ENCODE measurements around the gene EGFL8. TPM values are rescaled to one million over a fixed set of nuclear protein-coding genes. Genes with fewer than 3 reads are reported as not detected.
"Not testable (repeated sequence)": the region's sequence is repeated elsewhere in the genome, so short reads cannot be mapped to it uniquely, and the experiment has no call there.

Gene EGFL8
- total and polyA plus RNA-seq, 2 donors (not counting 3 experiments of a cell fraction or from before 2014, with no cell fraction given), result 9.0 to 12.6 TPM

DNA sequence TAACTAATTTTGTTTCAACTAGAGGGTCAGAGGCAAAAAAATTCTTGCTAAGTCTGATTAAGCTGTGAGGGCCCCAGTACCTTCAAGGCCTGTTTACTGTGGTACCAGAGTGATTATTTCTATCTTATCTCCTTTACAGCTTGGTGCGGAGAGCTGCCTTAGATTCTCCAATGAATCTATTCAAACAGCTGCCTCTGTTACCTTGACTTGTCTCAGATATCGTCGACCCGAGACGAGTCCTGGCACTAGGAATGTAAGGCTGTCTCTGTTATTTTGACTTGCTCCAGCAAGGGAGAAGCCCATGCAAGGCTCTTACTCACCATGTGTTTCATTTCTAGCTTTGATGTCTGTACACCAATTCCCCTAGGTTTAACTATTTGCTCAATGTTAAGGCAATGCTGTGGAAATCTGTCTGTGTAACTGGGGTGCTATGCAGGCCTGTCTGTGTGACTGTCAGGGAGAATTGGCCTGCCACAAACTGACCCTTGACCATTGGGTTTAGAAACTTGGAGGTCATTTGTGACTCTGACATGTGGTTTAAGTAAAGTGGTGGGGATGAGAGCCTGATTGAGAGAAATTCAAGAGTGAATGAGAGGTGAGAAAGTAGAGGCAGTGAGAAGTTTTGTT is 23.9 kb upstream of the EGFL8 start:
- no peak for FAIRE-seq
- CTCF ChIA-PET, result interaction anchor here (1.0 kb wide), 1 partner anchor 8 kb away, joined by 4 read pairs; no protein-coding TSS in a partner anchor

GRCh38 chr6:32144238-32144637 is 20.2 kb upstream of the EGFL8 start:
- H3K4me2 ChIP-seq (ENCODE audit: insufficient read depth, low read length); FAIRE-seq; H3K9me3 ChIP-seq (replicated peaks; ENCODE audit: control insufficient read depth, insufficient read depth, low read length); intact Hi-C loops (cut with micrococcal nuclease); H3K9ac ChIP-seq (replicated peaks; ENCODE audit: extremely low read depth, insufficient read depth, low read length); H4K20me1 ChIP-seq (replicated peaks; ENCODE audit: control insufficient read depth, extremely low read depth, insufficient read depth, low read length); POLR2A ChIA-PET; H3K27ac ChIP-seq (ENCODE audit: insufficient read depth, low read depth, low read length); DNase-seq (ENCODE audit: low read depth, low spot score); dilution Hi-C loops (cut with MboI; ENCODE audit: extremely low pct_ligation_motif_present, low sequenced_read_pairs); H2AFZ ChIP-seq (ENCODE audit: low read depth, low read length); H3K4me3 ChIP-seq (replicated peaks in 1 of 3; ENCODE audit: insufficient read depth in 1 of 3, low read depth in 1 of 3, low read length in 3 of 3); H3K79me2 ChIP-seq (ENCODE audit: control insufficient read depth, insufficient read depth, low read length); H3K36me3 ChIP-seq (ENCODE audit: control insufficient read depth in 2 of 2, extremely low read depth in 1 of 2, insufficient read depth in 2 of 2, low read length in 2 of 2); H3K9me1 ChIP-seq (replicated peaks; ENCODE audit: control insufficient read depth, extremely low read depth, insufficient read depth, low read length); BruUV-seq (replicated peaks); H3K4me1 ChIP-seq (ENCODE audit: control insufficient read depth, extremely low read depth, insufficient read depth, low read length): not testable (repeated sequence)
- CTCF ChIA-PET, result interaction anchor here (0.6 kb wide), 1 partner anchor 337 kb away, joined by 3 read pairs; no protein-coding TSS in a partner anchor
- peaks cover 20 to 24% of the 10 kb centered on the region in 2 experiments for H3K27me3 ChIP-seq (ENCODE audit: control insufficient read depth in 2 of 2, insufficient read depth in 2 of 2, low read length in 2 of 2)

More for the DNA sequence above, 23.9 kb upstream of the EGFL8 start:
- DNase-seq (ENCODE audit: low read depth, low spot score), result no peak
- dilution Hi-C loops (cut with MboI; ENCODE audit: extremely low pct_ligation_motif_present, low sequenced_read_pairs), result no loop called here
- Histone ChIP-seq H3K4me3 (replicated peaks in 1 of 3; ENCODE audit: insufficient read depth in 1 of 3, low read depth in 1 of 3, low read length in 3 of 3) (no peak overlapping the region), H2AFZ (ENCODE audit: low read depth, low read length) (no peak overlapping the region), H3K4me1 (ENCODE audit: control insufficient read depth, extremely low read depth, insufficient read depth, low read length) (no peaks in the 10 kb centered on the region), H3K79me2 (ENCODE audit: control insufficient read depth, insufficient read depth, low read length) (no peaks in the 10 kb centered on the region), H3K27ac (ENCODE audit: insufficient read depth, low read depth, low read length) (no peak overlapping the region), H3K27me3 (ENCODE audit: control insufficient read depth in 2 of 2, insufficient read depth in 2 of 2, low read length in 2 of 2) (peaks cover 4 to 8% of the 10 kb centered on the region in 2 experiments), H3K9me3 (replicated peaks; ENCODE audit: control insufficient read depth, insufficient read depth, low read length) (no peaks in the 10 kb centered on the region), H3K36me3 (ENCODE audit: control insufficient read depth in 2 of 2, extremely low read depth in 1 of 2, insufficient read depth in 2 of 2, low read length in 2 of 2) (no peaks in the 10 kb centered on the region), H3K9me1 (replicated peaks; ENCODE audit: control insufficient read depth, extremely low read depth, insufficient read depth, low read length) (no peaks in the 10 kb centered on the region), H4K20me1 (replicated peaks; ENCODE audit: control insufficient read depth, extremely low read depth, insufficient read depth, low read length) (no peaks in the 10 kb centered on the region), H3K9ac (replicated peaks; ENCODE audit: extremely low read depth, insufficient read depth, low read length) (no peak overlapping the region), H3K4me2 (ENCODE audit: insufficient read depth, low read length) (no peak overlapping the region)
- POLR2A ChIA-PET, result no interaction called here
- TF ChIP-seq EZH2 (IDR thresholded peaks at IDR 0.05; ENCODE audit: borderline replicate concordance, low read depth, low read length, severe bottlenecking) (no peak), GATA2 (IDR thresholded peaks at IDR 0.05; ENCODE audit: insufficient read depth, insufficient read length, low read depth, low read length) (no peak), FOS (IDR thresholded peaks at IDR 0.05; ENCODE audit: borderline replicate concordance, insufficient read depth, low read length) (no peak)
- no TSS peak for BruUV-seq (replicated peaks)
- intact Hi-C loops (cut with micrococcal nuclease), result no loop called here

Data from endothelial cell of umbilical vein (primary cell).